Natural killer cell (primary cell): ENCODE data around the gene SAG. TPM values are rescaled to one million over a fixed set of nuclear protein-coding genes. Genes with fewer than 3 reads are reported as not detected.

ENCODE experiments used
- ATAC-seq, 3 donors: fragments of 150-1000 bp in 2 of 3; fragments of 200-7000 bp in 1 of 3; cut with Tn5 transposase; 1 replicate in 1 of 3; 2 replicates in 2 of 3; pipeline ENCODE4 v1.10.0; 2021; ENCODE audit warnings: mild to moderate bottlenecking in 2 of 3, moderate library complexity in 2 of 3
- DNase-seq, 2 donors: peaks; one replicate each; pipeline versions ENCODE4 v3.0.0 to v3.0.0-alpha.2; 2013 to 2021; ENCODE audit warnings: mixed read lengths in 1 of 2
- H3K27ac ChIP-seq: one replicate; pipeline ENCODE4 v1.5.1; 2013; ENCODE audit warnings: mild to moderate bottlenecking, low read length
- H3K27me3 ChIP-seq: one replicate; pipeline ENCODE4 v1.6.1; 2013; ENCODE audit warnings: low read length; ENCODE audit not compliant: control insufficient read depth, insufficient read depth
- H3K36me3 ChIP-seq: one replicate; pipeline ENCODE4 v1.6.1; 2013; ENCODE audit warnings: low read length; ENCODE audit not compliant: control insufficient read depth, insufficient read depth
- H3K4me1 ChIP-seq: one replicate; pipeline ENCODE4 v1.6.1; 2013; ENCODE audit warnings: low read length; ENCODE audit not compliant: control insufficient read depth, insufficient read depth
- H3K4me3 ChIP-seq: one replicate; pipeline ENCODE4 v1.5.1; 2013; ENCODE audit warnings: low read length
- H3K9me3 ChIP-seq: one replicate; pipeline ENCODE4 v1.6.1; 2013; ENCODE audit warnings: low read length; ENCODE audit not compliant: control insufficient read depth, insufficient read depth
- H3K27ac Mint-ChIP-seq, 2 donors: one replicate each; pipeline ENCODE4 v1.8.0; 2022; ENCODE audit warnings: mild to moderate bottlenecking in 2 of 2, mixed read lengths in 2 of 2, moderate library complexity in 1 of 2
- H3K27me3 Mint-ChIP-seq, 2 donors: one replicate each; pipeline ENCODE4 v1.8.0; 2022; ENCODE audit warnings: low read depth in 2 of 2, mixed read lengths in 2 of 2
- H3K36me3 Mint-ChIP-seq: one replicate; pipeline ENCODE4 v1.8.0; 2022; ENCODE audit warnings: mixed read lengths
- H3K4me1 Mint-ChIP-seq, 2 donors: one replicate each; pipeline ENCODE4 v1.8.0; 2022; ENCODE audit warnings: mixed read lengths in 2 of 2
- H3K4me3 Mint-ChIP-seq: one replicate; pipeline ENCODE4 v1.8.0; 2022; ENCODE audit warnings: mild to moderate bottlenecking, moderate library complexity, mixed read lengths
- H3K9me3 Mint-ChIP-seq, 2 donors: one replicate each; pipeline ENCODE4 v1.8.0; 2022; ENCODE audit warnings: mixed read lengths in 2 of 2
- WGBS: methylation state at CpG from one replicate; pipeline ENCODE4 v1.1.7; 2013; ENCODE audit warnings: missing lambda C conversion rate; ENCODE audit not compliant: insufficient coverage; 5-methylcytosine and 5-hydroxymethylcytosine counted together
- intact Hi-C: fragments of 100-400 bp; cut with micrococcal nuclease; formaldehyde crosslinking; loops from one replicate; pipeline ENCODE4 v1.14.2; 2022
- total RNA-seq, 4 donors: library from RNA; stranded (reverse); fragments of 120-200 nt in 1 of 4; gene quantifications; one replicate each; pipeline versions ENCODE4 v1.2.3 to v1.2.4, GENCODE V29; 2013 to 2022
- TF ChIP-seq, protein P1 (sequence below): fragments of 200-600 bp; IDR thresholded peaks from one replicate; pipeline ENCODE4 v1.8.0; 2022; ENCODE audit warnings: antibody characterized with exemption

SAG gene
- total RNA-seq, 3 donors from 2014 or later (not counting 1 experiment from before 2014, with no cell fraction given), result 0.11 to 0.33 (median 0.12) TPM

DNA sequence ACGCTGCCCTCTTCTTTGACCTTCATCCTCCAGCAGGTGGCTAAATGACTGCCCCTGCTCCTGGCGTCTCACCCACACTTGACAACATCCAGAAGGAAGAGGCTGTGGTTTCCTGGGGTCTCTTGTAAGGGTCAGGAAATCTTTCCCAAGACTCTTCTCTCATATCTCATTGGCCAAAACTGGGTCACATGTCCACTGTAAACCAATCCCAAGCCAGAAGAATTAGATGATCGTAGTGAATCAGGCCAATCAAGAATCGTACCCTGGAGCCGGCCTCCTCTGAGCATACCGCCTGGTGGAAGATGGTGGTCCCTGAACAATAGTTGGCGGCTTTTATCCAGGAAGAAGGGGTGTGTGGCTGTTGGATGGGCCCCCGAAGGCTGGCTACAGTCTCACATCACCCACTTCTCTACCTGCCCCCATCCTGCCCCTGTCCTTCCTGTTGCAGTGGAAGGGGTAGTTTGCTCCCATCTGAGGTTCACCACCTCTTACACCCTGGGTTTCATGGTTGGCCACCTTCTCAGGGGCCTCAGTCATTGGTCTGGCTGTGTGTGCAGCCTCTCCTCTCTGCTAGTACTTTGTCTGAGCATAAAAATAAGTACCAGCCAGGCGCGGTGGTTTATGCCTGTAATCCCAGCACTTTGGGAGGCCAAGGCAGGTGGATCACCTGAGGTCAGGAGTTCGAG lies 3.8 kb downstream of the SAG start:
- peak overlapping the region; percentile 54 for H3K4me3 Mint-ChIP-seq
- Histone ChIP-seq H3K9me3 (no peaks in the 10 kb centered on the region), H3K4me1 (peaks cover 32% of the 10 kb centered on the region), H3K4me3 (no peak overlapping the region), H3K27me3 (no peaks in the 10 kb centered on the region), H3K36me3 (no peaks in the 10 kb centered on the region), H3K27ac (no peak overlapping the region)
- H3K9me3 Mint-ChIP-seq, result no peaks in the 10 kb centered on the region
- peaks cover 25 to 26% of the 10 kb centered on the region in 2 donors for H3K4me1 Mint-ChIP-seq
- no peaks in the 10 kb centered on the region for H3K36me3 Mint-ChIP-seq
- 94% methylated on average over 5 of the region's 11 CpGs for WGBS
- TF ChIP-seq, protein P1, sequence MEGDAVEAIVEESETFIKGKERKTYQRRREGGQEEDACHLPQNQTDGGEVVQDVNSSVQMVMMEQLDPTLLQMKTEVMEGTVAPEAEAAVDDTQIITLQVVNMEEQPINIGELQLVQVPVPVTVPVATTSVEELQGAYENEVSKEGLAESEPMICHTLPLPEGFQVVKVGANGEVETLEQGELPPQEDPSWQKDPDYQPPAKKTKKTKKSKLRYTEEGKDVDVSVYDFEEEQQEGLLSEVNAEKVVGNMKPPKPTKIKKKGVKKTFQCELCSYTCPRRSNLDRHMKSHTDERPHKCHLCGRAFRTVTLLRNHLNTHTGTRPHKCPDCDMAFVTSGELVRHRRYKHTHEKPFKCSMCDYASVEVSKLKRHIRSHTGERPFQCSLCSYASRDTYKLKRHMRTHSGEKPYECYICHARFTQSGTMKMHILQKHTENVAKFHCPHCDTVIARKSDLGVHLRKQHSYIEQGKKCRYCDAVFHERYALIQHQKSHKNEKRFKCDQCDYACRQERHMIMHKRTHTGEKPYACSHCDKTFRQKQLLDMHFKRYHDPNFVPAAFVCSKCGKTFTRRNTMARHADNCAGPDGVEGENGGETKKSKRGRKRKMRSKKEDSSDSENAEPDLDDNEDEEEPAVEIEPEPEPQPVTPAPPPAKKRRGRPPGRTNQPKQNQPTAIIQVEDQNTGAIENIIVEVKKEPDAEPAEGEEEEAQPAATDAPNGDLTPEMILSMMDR, result no peak
- peak in 1 of 2 donors; percentile 19 for DNase-seq
- ATAC-seq, result peak; percentile 52 to 91 (median 59)
- peak overlapping the region in 1 of 2 donors; percentile 58 for H3K27ac Mint-ChIP-seq
- peaks cover 0 to 4% of the 10 kb centered on the region in 2 donors for H3K27me3 Mint-ChIP-seq
- intact Hi-C loops, result no loop called here

DNA sequence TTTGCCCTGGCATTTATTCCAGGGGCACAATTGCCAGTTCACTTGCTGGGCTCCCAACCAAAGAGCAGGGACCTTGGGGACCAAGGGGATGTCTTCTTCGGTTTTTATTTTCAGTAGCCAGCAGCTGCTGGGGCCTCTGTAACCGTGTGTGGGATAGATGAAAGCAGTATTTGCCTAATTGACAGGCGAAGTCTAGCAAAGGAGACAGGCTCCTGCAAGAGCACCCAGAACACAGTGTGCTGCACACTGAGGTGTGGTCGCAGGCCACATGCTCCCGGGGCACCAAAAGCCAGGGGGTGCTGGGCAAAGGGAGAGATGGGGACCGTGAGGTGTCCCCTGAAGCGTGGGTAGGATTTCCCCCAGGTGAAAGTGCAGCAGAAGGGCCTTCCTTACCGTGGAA lies 5.3 kb downstream of the SAG start:
- WGBS, result 66% methylated on average over 8 of the region's 8 CpGs
- Histone ChIP-seq H3K9me3 (no peaks in the 10 kb centered on the region), H3K27me3 (no peaks in the 10 kb centered on the region), H3K36me3 (no peaks in the 10 kb centered on the region), H3K27ac (no peak overlapping the region), H3K4me3 (no peak overlapping the region), H3K4me1 (peaks cover 32% of the 10 kb centered on the region)
- TF ChIP-seq, protein P1, result no peak
- intact Hi-C loops, result no loop called here
- DNase-seq (no peak), ATAC-seq (no peak)
- Mint-ChIP-seq H3K9me3 (no peaks in the 10 kb centered on the region), H3K27me3 (peaks cover 0 to 4% of the 10 kb centered on the region in 2 donors), H3K36me3 (no peaks in the 10 kb centered on the region), H3K4me1 (peaks cover 25 to 26% of the 10 kb centered on the region in 2 donors), H3K4me3 (no peak overlapping the region), H3K27ac (peak overlapping the region in 1 of 2 donors; percentile 32)

DNA sequence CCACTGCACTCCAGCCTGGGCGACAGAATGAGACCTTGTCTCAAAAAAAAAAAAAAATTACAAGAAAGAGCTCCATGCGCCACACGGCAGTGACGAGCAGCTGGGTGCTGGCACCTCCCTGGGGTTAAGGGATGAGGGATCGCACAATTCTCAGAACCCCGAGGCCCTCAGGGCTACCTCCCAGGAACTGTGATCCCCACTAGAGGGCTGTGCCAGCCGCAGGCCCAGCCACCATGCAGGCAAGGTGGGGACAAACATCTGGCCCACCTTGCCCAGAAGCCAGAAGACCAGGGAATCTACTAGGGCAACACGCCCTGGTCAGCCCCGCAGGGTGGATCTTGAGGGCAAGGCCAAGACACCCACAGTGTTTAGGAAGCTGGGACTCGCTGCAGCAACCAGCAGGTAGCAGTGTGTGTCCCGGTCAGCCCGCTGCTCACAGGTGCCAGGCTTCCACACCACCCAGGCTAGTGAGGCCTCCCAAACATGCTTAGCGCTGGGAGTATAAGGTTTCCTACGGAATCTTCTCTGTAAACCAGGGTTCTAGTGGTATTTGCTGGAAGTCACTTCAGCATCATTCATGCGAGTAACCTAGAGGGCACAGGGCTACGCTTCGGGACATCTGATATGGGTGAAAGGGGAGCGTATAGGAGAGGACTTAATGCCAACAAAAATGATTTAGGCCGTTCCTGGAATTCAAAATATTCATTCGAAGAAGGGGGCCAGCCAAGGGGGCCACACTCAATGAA lies 6.7 kb downstream of the SAG start:
- H3K9me3 ChIP-seq, result no peaks in the 10 kb centered on the region
- DNase-seq, result no peak
- peaks cover 32% of the 10 kb centered on the region for H3K4me1 ChIP-seq
- intact Hi-C loops, result no loop called here
- peaks cover 0 to 4% of the 10 kb centered on the region in 2 donors for H3K27me3 Mint-ChIP-seq
- TF ChIP-seq, protein P1, result no peak
- no peaks in the 10 kb centered on the region for H3K27me3 ChIP-seq
- peaks cover 25 to 26% of the 10 kb centered on the region in 2 donors for H3K4me1 Mint-ChIP-seq
- 94% methylated on average over 20 of the region's 20 CpGs for WGBS
- H3K27ac ChIP-seq, result no peak overlapping the region
- H3K4me3 ChIP-seq, result no peak overlapping the region
- H3K36me3 ChIP-seq, result no peaks in the 10 kb centered on the region
- ATAC-seq, result no peak
- no peaks in the 10 kb centered on the region for H3K36me3 Mint-ChIP-seq
- H3K9me3 Mint-ChIP-seq, result no peaks in the 10 kb centered on the region
- H3K4me3 Mint-ChIP-seq, result no peak overlapping the region
- no peak overlapping the region for H3K27ac Mint-ChIP-seq
